Skeletal muscle satellite cell (primary cell): ENCODE data around the gene CPS1.

ENCODE experiments used
- H3K27me3 ChIP-seq: 2 replicates; pipeline ENCODE4 v1.7.0; 2013; ENCODE audit warnings: low read length; ENCODE audit not compliant: control insufficient read depth, insufficient read depth
- H3K36me3 ChIP-seq: 2 replicates; pipeline ENCODE4 v1.7.0; 2013; ENCODE audit warnings: mild to moderate bottlenecking, control low read depth, low read length; ENCODE audit not compliant: insufficient read depth
- H3K4me1 ChIP-seq: 2 replicates; pipeline ENCODE4 v1.7.0; 2013; ENCODE audit warnings: low read length; ENCODE audit not compliant: control insufficient read depth, insufficient read depth
- H3K4me2 ChIP-seq: 2 replicates; pipeline ENCODE4 v1.7.0; 2013; ENCODE audit warnings: mild to moderate bottlenecking, low read length
- H3K4me3 ChIP-seq: 2 replicates; pipeline ENCODE4 v1.7.0; 2013; ENCODE audit warnings: low read length
- H3K9ac ChIP-seq: 2 replicates; pipeline ENCODE4 v1.7.0; 2013; ENCODE audit warnings: mild to moderate bottlenecking, low read depth, low read length, moderate library complexity
- H3K9me3 ChIP-seq: replicated peaks from 2 replicates; pipeline ENCODE4 v1.7.0; 2013; ENCODE audit warnings: mild to moderate bottlenecking, control low read depth, low read length

The CPS1 gene

DNA sequence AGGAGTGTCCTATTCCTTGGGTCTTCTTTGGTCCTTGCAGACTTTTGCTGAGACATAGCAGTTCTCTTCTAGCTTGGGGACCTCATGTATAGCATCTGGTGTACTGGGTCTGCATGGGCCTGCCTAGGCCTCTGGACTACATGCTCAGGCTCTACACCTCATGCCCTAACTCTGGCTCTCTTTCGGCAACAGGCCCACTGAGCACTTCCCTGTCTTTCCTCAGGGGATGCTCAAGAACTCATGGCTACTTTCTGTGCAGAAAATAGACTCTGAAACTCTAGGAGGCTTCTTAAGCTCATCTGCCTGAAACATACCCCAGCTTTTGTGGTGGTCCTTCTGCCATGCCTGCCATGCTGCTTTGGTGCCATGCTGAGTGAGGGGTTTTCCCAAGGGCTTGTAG is 21.5 kb upstream of the CPS1 start:
- Histone ChIP-seq H3K27me3 (no peaks in the 10 kb centered on the region), H3K9me3 (no peaks in the 10 kb centered on the region), H3K4me2 (no peak overlapping the region), H3K4me3 (no peak overlapping the region), H3K4me1 (no peaks in the 10 kb centered on the region), H3K9ac (no peak overlapping the region), H3K36me3 (no peaks in the 10 kb centered on the region)

DNA sequence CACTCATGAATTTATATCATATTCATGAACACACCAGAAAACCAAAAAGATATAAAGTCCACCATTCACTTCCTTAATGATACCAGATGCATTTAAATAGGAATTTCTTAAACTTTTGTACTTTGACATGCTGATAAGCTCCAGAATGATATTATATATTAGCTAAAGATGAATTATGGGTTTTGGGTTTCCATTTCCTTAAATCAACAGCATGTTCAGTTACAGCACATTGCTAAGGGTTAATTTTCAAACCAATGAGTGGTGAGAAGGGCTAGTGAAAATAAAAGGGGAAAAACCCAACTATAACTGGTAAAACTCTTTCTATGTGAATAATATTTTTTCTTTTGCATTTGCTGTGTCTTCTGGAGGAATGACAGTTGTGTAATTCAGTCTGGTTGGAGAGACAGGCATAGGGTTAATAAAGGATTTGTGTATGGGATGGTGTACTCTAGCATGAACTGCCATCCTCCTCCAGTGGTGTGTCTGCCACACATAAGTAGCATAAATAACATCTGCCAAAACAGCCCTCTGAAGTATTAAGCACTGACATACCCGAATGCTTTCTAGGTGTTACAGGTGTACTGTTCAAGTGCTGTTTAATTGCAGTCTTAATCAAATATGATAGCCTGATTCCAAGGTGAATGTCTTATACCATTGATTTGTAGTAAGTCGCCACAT is 19.3 kb upstream of the CPS1 start:
- Histone ChIP-seq H3K4me3 (no peak overlapping the region), H3K27me3 (no peaks in the 10 kb centered on the region), H3K9ac (no peak overlapping the region), H3K9me3 (no peaks in the 10 kb centered on the region), H3K36me3 (no peaks in the 10 kb centered on the region), H3K4me2 (no peak overlapping the region), H3K4me1 (no peaks in the 10 kb centered on the region)

DNA sequence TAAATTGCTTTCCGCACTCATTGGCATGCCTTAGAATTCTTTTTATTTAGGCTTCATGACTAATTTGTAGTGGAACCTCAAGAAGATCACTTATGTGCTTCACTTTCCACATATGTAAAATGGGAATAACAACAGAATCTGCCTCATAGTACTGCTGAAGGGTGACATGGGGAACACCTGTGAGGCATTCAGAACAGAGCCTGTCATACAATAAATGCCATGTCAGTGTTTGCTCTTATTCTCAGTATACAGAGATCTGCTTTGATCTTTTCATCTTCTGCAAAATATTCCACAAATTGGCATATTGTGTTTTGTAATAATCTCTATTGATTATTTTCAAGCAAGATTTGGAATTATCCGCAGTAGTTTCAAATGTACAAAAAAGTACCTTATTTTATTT is 17.4 kb upstream of the CPS1 start:
- Histone ChIP-seq H3K36me3 (no peaks in the 10 kb centered on the region), H3K4me1 (no peaks in the 10 kb centered on the region), H3K4me2 (no peak overlapping the region), H3K9ac (no peak overlapping the region), H3K4me3 (no peak overlapping the region), H3K27me3 (no peaks in the 10 kb centered on the region), H3K9me3 (no peaks in the 10 kb centered on the region)

DNA sequence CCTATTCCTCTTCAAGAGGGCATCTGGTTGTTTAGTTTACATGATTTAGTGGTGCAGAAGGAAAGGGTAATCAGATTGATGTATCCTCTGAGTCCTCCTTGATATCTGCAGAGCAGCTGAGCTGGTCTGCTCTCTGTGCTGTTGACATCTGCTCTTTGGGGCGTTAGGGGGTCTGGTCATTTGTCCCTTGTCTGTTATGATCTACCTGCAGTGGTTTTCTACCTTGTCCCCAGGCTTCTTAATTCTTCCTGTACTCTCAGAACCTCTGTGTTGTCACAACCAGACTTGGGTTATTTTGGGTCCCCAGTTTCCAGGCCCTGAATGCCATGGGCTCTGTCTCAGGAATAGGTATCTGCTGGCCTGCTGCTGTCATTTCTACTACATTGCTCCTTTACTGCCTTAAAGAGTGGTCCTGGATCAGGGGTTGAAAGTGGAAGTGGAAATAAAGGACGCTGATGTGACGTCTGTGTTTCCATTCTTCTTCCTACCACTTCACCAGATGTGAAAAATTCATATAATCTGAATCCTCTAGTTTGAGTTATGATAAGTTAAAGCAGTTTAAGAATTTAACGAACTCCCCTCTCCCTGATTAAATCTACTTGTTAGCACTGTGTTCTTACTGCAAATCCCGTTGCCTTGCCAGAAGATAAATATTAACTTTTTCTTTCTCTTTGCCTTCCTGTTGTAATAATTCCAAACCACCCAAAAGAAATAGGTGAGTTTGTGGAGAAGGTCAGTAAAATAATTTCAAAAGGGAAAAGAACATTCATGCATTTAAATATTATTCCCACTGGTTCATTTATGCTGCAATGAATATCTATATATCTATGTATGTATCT is 16.6 kb upstream of the CPS1 start:
- Histone ChIP-seq H3K36me3 (no peaks in the 10 kb centered on the region), H3K9ac (no peak overlapping the region), H3K27me3 (no peaks in the 10 kb centered on the region), H3K9me3 (no peaks in the 10 kb centered on the region), H3K4me1 (no peaks in the 10 kb centered on the region), H3K4me2 (no peak overlapping the region), H3K4me3 (no peak overlapping the region)

DNA sequence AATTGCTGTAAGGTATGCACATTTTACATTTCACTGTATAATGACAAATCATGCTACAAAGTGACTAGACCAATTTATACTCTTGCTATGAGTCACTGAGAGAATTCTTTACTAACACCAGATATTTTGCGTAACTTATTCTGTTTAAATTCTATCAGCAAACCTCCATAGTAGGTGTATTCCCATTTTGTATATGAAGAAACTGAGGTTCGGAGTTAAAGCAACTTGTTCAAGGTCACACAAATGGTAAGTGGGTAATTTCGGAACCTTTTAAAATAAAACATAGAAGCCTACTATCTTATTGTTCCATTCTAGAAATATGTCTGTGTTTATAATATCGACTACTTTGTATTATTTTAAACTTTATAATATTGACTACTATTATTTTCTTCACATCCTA is 15.9 kb upstream of the CPS1 start:
- no peak overlapping the region for H3K9ac ChIP-seq
- H3K27me3 ChIP-seq: no peaks in the 10 kb centered on the region
- no peak overlapping the region for H3K4me2 ChIP-seq
- no peak overlapping the region for H3K4me3 ChIP-seq
- H3K4me1 ChIP-seq: no peaks in the 10 kb centered on the region
- no peaks in the 10 kb centered on the region for H3K9me3 ChIP-seq
- no peaks in the 10 kb centered on the region for H3K36me3 ChIP-seq

DNA sequence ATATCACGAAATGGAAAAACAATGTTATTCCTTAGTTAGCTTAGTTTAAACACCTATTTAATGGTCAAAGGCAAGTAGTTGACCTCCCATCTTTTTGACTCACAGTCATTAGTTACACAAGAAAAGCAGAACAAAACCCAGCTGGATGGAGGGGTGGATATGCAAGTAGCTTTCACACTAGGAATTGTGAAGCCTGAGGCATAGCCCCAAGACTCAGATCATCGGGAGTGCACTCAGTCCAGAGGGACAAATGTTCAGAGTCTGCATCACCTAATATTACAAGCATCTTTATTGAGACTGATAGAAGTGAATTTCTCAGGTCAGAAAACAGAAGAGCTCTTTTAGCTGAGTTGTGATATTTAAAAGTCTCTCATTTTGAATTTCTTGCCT is 15.5 kb upstream of the CPS1 start:
- H3K4me3 ChIP-seq: no peak overlapping the region
- H3K4me1 ChIP-seq: no peaks in the 10 kb centered on the region
- H3K27me3 ChIP-seq: no peaks in the 10 kb centered on the region
- H3K36me3 ChIP-seq: no peaks in the 10 kb centered on the region
- H3K9me3 ChIP-seq: no peaks in the 10 kb centered on the region
- no peak overlapping the region for H3K4me2 ChIP-seq
- H3K9ac ChIP-seq: no peak overlapping the region

DNA sequence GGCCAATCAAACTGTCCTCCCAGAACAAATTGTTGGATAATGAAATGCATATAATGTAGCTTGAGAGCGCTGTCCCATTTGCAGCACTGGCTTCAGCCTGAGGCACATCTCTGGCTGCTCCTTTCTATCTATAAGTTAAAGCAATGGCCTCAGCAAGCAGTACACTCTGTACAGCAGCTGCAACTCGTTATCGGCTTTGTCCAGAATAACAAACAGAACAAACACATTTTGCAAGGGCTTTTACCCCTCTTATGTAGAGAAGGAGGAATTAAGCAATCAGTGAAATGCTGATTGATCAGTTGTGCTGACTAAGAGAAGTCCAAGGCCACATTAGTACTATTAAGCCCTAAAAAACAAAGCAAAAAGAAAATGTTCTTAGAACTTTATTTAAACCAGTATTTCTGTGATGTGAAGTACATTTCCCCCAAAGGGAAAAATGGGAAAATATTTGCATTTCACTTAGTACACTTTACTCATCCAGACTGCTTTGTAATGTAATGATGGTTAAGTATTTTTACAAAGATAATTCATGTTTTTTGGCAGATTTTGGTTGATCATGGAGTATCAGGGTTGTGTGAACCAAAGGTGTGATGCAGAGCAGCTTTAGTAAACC is 15.0 kb upstream of the CPS1 start:
- Histone ChIP-seq H3K4me3 (no peak overlapping the region), H3K27me3 (no peaks in the 10 kb centered on the region), H3K9me3 (no peaks in the 10 kb centered on the region), H3K9ac (no peak overlapping the region), H3K36me3 (no peaks in the 10 kb centered on the region), H3K4me1 (no peaks in the 10 kb centered on the region), H3K4me2 (no peak overlapping the region)

DNA sequence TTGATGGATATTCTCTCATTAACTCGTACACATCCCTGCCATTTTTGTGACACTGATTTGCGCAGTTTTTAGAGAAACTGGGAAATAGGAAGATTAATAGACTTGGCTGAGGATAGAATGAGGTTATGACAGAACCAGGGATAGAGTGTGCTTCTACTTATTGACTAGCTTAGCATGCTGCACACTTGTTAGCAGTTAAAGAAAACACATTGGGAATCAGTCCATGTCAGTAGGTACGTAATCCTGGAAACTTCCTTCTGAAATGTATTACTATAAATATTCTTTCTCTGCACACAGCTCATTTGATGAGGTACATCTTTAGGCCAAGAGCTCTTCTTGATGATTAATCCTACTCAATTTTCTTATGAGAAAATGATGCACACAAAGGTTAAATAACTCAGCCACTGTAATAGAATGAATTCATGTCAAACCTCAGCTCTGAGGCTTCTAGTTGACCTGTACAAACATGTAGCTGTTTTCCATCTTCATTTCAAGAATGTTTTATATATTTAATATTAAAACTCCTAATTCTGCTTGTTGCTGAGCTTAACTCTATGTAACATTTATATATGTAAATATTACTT is 12.3 kb upstream of the CPS1 start:
- no peak overlapping the region for H3K4me2 ChIP-seq
- no peak overlapping the region for H3K9ac ChIP-seq
- H3K36me3 ChIP-seq: no peaks in the 10 kb centered on the region

DNA sequence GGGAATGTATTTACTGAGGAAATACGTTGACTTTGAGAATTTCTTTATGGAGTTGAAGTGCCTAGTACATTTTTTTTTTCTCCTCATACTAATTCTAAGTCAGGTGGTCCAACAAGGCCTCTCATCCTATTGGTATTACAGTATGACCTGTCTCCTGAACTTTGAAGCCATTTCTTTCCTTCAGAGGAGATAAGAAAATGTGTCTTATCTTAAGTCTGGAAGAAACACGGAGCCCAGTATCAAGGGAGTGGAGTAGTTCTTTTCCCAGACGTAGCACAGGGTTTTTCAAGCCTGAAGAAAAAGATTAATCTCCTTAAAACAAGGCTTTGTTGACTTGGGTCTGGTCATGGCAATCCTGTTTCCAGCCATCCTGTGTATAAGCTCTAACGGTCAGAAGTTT is 11.6 kb upstream of the CPS1 start:
- Histone ChIP-seq H3K4me3 (no peak overlapping the region), H3K9me3 (no peaks in the 10 kb centered on the region), H3K36me3 (no peaks in the 10 kb centered on the region), H3K4me1 (no peaks in the 10 kb centered on the region), H3K9ac (no peak overlapping the region), H3K4me2 (no peak overlapping the region), H3K27me3 (no peaks in the 10 kb centered on the region)

More for the DNA sequence above, 12.3 kb upstream of the CPS1 start:
- H3K4me3 ChIP-seq: no peak overlapping the region
- no peaks in the 10 kb centered on the region for H3K4me1 ChIP-seq
- no peaks in the 10 kb centered on the region for H3K27me3 ChIP-seq
- H3K9me3 ChIP-seq: no peaks in the 10 kb centered on the region

DNA sequence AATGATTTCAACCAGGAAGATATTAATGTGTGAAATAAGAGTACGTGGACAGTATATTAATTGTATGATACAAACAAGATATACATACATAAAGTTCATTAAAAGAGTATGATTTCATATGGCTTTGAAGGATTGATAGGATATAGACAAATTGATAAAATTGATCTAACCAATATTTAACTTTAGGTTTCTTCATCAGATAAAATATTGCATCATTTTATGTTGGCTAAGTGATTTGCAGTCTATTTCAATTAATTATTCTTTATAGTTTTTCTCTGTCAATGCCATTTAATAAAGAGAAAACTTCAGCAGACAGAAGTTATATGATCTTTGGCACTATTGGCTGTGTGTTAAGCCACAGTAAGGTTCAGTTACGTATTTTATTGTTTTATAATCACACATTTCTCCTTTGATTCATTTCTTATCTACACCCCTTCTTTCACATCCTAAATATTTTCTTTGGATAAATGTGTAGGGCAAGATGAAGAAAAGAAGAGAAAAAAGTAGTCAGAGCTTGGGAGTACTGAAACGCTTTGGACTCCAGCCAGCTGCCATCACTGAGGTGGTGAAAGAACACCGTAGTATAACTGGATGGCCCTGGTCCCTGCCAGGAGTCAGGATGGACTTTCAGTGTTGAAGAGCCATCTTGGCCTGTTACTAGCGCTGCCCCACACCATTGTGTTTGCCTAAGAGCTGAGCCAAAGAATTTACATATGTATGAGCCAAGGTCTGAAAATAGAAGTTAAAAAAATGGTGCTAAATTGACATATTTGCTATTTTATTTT is 9.8 kb upstream of the CPS1 start:
- H3K4me1 ChIP-seq: no peaks in the 10 kb centered on the region
- H3K9ac ChIP-seq: no peak overlapping the region
- H3K4me2 ChIP-seq: no peak overlapping the region
- no peaks in the 10 kb centered on the region for H3K27me3 ChIP-seq
- no peaks in the 10 kb centered on the region for H3K9me3 ChIP-seq
- H3K36me3 ChIP-seq: no peaks in the 10 kb centered on the region
- H3K4me3 ChIP-seq: no peak overlapping the region

DNA sequence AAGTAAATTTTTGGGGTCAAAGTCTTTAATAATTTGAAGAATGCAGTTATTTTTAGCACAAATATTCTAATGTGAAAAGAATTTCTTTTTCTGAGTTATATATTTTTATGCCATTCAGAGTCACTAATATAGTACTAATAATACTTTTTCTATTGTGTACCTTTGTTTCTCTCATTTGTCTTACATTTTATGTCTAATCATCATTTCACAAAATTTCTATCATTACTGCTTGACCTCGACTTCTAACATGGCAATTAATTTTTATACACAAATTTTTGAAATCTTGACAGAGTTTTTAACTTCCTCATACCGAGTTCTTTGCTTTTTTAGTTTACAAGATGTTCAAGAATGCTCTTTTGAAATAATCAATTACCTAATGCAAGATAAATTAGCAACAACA is 8.4 kb upstream of the CPS1 start:
- H3K9me3 ChIP-seq: no peaks in the 10 kb centered on the region
- H3K9ac ChIP-seq: no peak overlapping the region
- H3K4me2 ChIP-seq: no peak overlapping the region
- no peaks in the 10 kb centered on the region for H3K4me1 ChIP-seq
- H3K27me3 ChIP-seq: no peaks in the 10 kb centered on the region
- H3K36me3 ChIP-seq: no peaks in the 10 kb centered on the region
- H3K4me3 ChIP-seq: no peak overlapping the region
